H9 (cell line): Measurements from ENCODE around the gene PRUNE2. TPM values are rescaled to one million over a fixed set of nuclear protein-coding genes. Genes with fewer than 3 reads are reported as not detected.

Source experiments
- DNase-seq: peaks from one replicate; pipeline ENCODE4 v3.0.0-alpha.2; 2017
- H2AFZ ChIP-seq: one replicate; pipeline ENCODE4 v1.6.1; 2013; ENCODE audit warnings: mild to moderate bottlenecking, low read length, control low read depth, moderate library complexity
- H2AK5ac ChIP-seq: 2 replicates; pipeline ENCODE4 v1.6.1; 2013; ENCODE audit warnings: low read length, control low read depth, mixed read lengths; ENCODE audit not compliant: insufficient read length
- H2BK120ac ChIP-seq: one replicate; pipeline ENCODE4 v1.6.1; 2013; ENCODE audit warnings: low read depth, mild to moderate bottlenecking, low read length, control low read depth, inconsistent platforms; ENCODE audit not compliant: poor library complexity, severe bottlenecking
- H2BK12ac ChIP-seq: 2 replicates; pipeline ENCODE4 v1.6.1; 2013; ENCODE audit warnings: low read length, control low read depth, mixed read lengths, low read depth; ENCODE audit not compliant: insufficient read length
- H2BK15ac ChIP-seq: 2 replicates; pipeline ENCODE4 v1.6.1; 2013; ENCODE audit warnings: low read depth, low read length, control low read depth
- H2BK20ac ChIP-seq: one replicate; pipeline ENCODE4 v1.6.1; 2013; ENCODE audit warnings: low read depth, mild to moderate bottlenecking, low read length, control low read depth, inconsistent platforms; ENCODE audit not compliant: poor library complexity, severe bottlenecking
- H2BK5ac ChIP-seq: 2 replicates; pipeline ENCODE4 v1.6.1; 2013; ENCODE audit warnings: low read length, control low read depth, mixed read lengths; ENCODE audit not compliant: insufficient read length
- H3K14ac ChIP-seq: 2 replicates; pipeline ENCODE4 v1.6.1; 2013; ENCODE audit warnings: low read length, control low read depth; ENCODE audit not compliant: insufficient read depth
- H3K18ac ChIP-seq: 2 replicates; pipeline ENCODE4 v1.6.1; 2013; ENCODE audit warnings: low read depth, mild to moderate bottlenecking, mixed read lengths, low read length, control low read depth; ENCODE audit not compliant: insufficient read length
- H3K23ac ChIP-seq: 2 replicates; pipeline ENCODE4 v1.6.1; 2013; ENCODE audit warnings: low read length, control low read depth, mixed read lengths, low read depth; ENCODE audit not compliant: insufficient read length
- H3K23me2 ChIP-seq: 2 replicates; pipeline ENCODE4 v1.6.1; 2013; ENCODE audit warnings: low read depth, mild to moderate bottlenecking, mixed read lengths, low read length, control low read depth; ENCODE audit not compliant: insufficient read length, poor library complexity, severe bottlenecking
- H3K27ac ChIP-seq: 2 replicates; pipeline ENCODE4 v1.5.1; 2013; ENCODE audit warnings: low read length, control low read depth, mixed read lengths, low read depth; ENCODE audit not compliant: insufficient read length
- H3K27me3 ChIP-seq: 2 replicates; pipeline ENCODE4 v1.6.1; 2013; ENCODE audit warnings: low read length, control low read depth, inconsistent platforms; ENCODE audit not compliant: insufficient read depth
- H3K4ac ChIP-seq: 2 replicates; pipeline ENCODE4 v1.6.1; 2013; ENCODE audit warnings: low read depth, mild to moderate bottlenecking, control low read depth, inconsistent platforms, low read length, moderate library complexity
- H3K4me1 ChIP-seq: 2 replicates; pipeline ENCODE4 v1.6.1; 2013; ENCODE audit warnings: low read length, control low read depth, inconsistent platforms; ENCODE audit not compliant: insufficient read depth
- H3K4me2 ChIP-seq: 2 replicates; pipeline ENCODE4 v1.6.1; 2013; ENCODE audit warnings: low read length, control low read depth, mixed read lengths; ENCODE audit not compliant: insufficient read length, insufficient read depth
- H3K56ac ChIP-seq: 2 replicates; pipeline ENCODE4 v1.6.1; 2013; ENCODE audit warnings: low read depth, mild to moderate bottlenecking, mixed read lengths, low read length, control low read depth; ENCODE audit not compliant: insufficient read length
- H3K79me1 ChIP-seq: 2 replicates; pipeline ENCODE4 v1.6.1; 2013; ENCODE audit warnings: low read depth, mild to moderate bottlenecking, moderate library complexity, low read length, control low read depth, inconsistent platforms; ENCODE audit not compliant: insufficient read depth, poor library complexity, severe bottlenecking
- H3K79me2 ChIP-seq: 2 replicates; pipeline ENCODE4 v1.6.1; 2013; ENCODE audit warnings: low read length, control low read depth, inconsistent platforms; ENCODE audit not compliant: insufficient read depth
- H3K9ac ChIP-seq: 2 replicates; pipeline ENCODE4 v1.6.1; 2013; ENCODE audit warnings: low read length, control low read depth, mixed read lengths; ENCODE audit not compliant: insufficient read length; ENCODE audit errors: extremely low read depth
- H3K9me3 ChIP-seq: one replicate; pipeline ENCODE4 v1.6.1; 2013; ENCODE audit warnings: low read depth, low read length, inconsistent platforms; ENCODE audit not compliant: control insufficient read depth
- H3T11ph ChIP-seq: one replicate; pipeline ENCODE4 v1.6.1; 2013; ENCODE audit warnings: mild to moderate bottlenecking, low read length, control low read depth, inconsistent platforms
- H4K20me1 ChIP-seq: one replicate; pipeline ENCODE4 v1.6.1; 2013; ENCODE audit not compliant: control insufficient read depth, insufficient read length, insufficient read depth
- H4K5ac ChIP-seq: 2 replicates; pipeline ENCODE4 v1.6.1; 2013; ENCODE audit warnings: low read depth, mild to moderate bottlenecking, mixed read lengths, low read length, control low read depth; ENCODE audit not compliant: insufficient read length
- H4K8ac ChIP-seq: replicated peaks from 2 replicates; pipeline ENCODE4 v1.6.1; 2013; ENCODE audit warnings: low read length, control low read depth, mixed read lengths, low read depth; ENCODE audit not compliant: insufficient read length
- H4K91ac ChIP-seq: 2 replicates; pipeline ENCODE4 v1.6.1; 2013; ENCODE audit warnings: low read depth, mild to moderate bottlenecking, moderate library complexity, mixed read lengths, low read length, control low read depth; ENCODE audit not compliant: insufficient read length
- H3K27ac Mint-ChIP-seq, 3 experiments: 2 replicates in 2 of 3; 3 replicates in 1 of 3; pipeline ENCODE4 v1.8.0; 2020 to 2021; ENCODE audit warnings: mixed read lengths in 3 of 3, mild to moderate bottlenecking in 1 of 3, moderate library complexity in 1 of 3
- H3K27me3 Mint-ChIP-seq: 2 replicates; pipeline ENCODE4 v1.8.0; 2021; ENCODE audit warnings: low read depth, mild to moderate bottlenecking, moderate library complexity, mixed read lengths
- H3K36me3 Mint-ChIP-seq, 3 experiments: 2 replicates in 2 of 3; 3 replicates in 1 of 3; pipeline ENCODE4 v1.8.0; 2020 to 2021; ENCODE audit warnings: low read depth in 3 of 3, mixed read lengths in 3 of 3; ENCODE audit not compliant: insufficient read depth in 1 of 3
- H3K4me1 Mint-ChIP-seq, 2 experiments: 2 replicates each; pipeline ENCODE4 v1.8.0; 2020; ENCODE audit warnings: mixed read lengths in 2 of 2
- H3K4me3 Mint-ChIP-seq, 2 experiments: 2 replicates in 1 of 2; 3 replicates in 1 of 2; pipeline ENCODE4 v1.8.0; 2020 to 2021; ENCODE audit warnings: mild to moderate bottlenecking in 2 of 2, mixed read lengths in 2 of 2, moderate library complexity in 1 of 2
- H3K9me3 Mint-ChIP-seq, 2 experiments: 2 replicates in 1 of 2; 3 replicates in 1 of 2; pipeline ENCODE4 v1.8.0; 2020; ENCODE audit warnings: mild to moderate bottlenecking in 2 of 2, mixed read lengths in 2 of 2, moderate library complexity in 1 of 2
- CTCF ChIP-seq: fragments of 200-600 bp; sonication (generic); conservative IDR thresholded peaks from 3 replicates; pipeline ENCODE4 v1.8.0; 2021; ENCODE audit warnings: antibody characterized with exemption, mild to moderate bottlenecking
- WGBS: extraction: QIAGEN DNeasy Blood & Tissue Kit; methylation state at CpG from one replicate; pipeline ENCODE4 v1.1.7; 2013; ENCODE audit warnings: missing lambda C conversion rate, low lambda C conversion rate, mixed read lengths; ENCODE audit not compliant: insufficient read length; ENCODE audit errors: extremely low coverage; 5-methylcytosine and 5-hydroxymethylcytosine counted together
- total RNA-seq: library from RNA; stranded (reverse); gene quantifications from 2 replicates; pipeline ENCODE4 v1.2.1, GENCODE V29; 2021

The PRUNE2 gene
- total RNA-seq, 1 experiment from 2014 or later = 12.1 TPM

GRCh38 chr9:76686756-76687155 lies 219.2 kb downstream of the PRUNE2 start:
- no peak overlapping the region for H4K91ac ChIP-seq
- no peak overlapping the region for H3K56ac ChIP-seq
- H4K5ac ChIP-seq = no peak overlapping the region
- H3K79me1 ChIP-seq = no peaks in the 10 kb centered on the region
- Mint-ChIP-seq H3K9me3 (no peaks in the 10 kb centered on the region; a peak in 1 of 5 replicates), H3K27me3 (peaks cover 38% of the 10 kb centered on the region), H3K36me3 (no peaks in the 10 kb centered on the region), H3K4me3 (no peak overlapping the region), H3K4me1 (peaks cover 24 to 32% of the 10 kb centered on the region in 2 experiments), H3K27ac (no peak overlapping the region)
- no peak overlapping the region for H2BK5ac ChIP-seq
- no peaks in the 10 kb centered on the region for H4K20me1 ChIP-seq
- H2BK15ac ChIP-seq = no peak overlapping the region
- no peak overlapping the region for H2AFZ ChIP-seq
- H2BK20ac ChIP-seq = no peak overlapping the region
- H3K9me3 ChIP-seq = no peaks in the 10 kb centered on the region
- no peak overlapping the region for H2BK120ac ChIP-seq
- no peak for TF ChIP-seq CTCF
- H3K4me1 ChIP-seq = no peaks in the 10 kb centered on the region
- no peak overlapping the region for H2AK5ac ChIP-seq
- H3K27me3 ChIP-seq = peaks cover 6% of the 10 kb centered on the region; the same call in 1 of the 2 replicates
- no peak overlapping the region for H3K23ac ChIP-seq
- H4K8ac ChIP-seq = no peak overlapping the region
- no CpG with 5 or more reads among the region's 4 CpGs for WGBS
- H2BK12ac ChIP-seq = no peak overlapping the region
- no peaks in the 10 kb centered on the region for H3K23me2 ChIP-seq
- no peak overlapping the region for H3K9ac ChIP-seq
- H3K27ac ChIP-seq = no peak overlapping the region
- H3K18ac ChIP-seq = no peak overlapping the region
- H3K4ac ChIP-seq = no peak overlapping the region
- H3K14ac ChIP-seq = no peak overlapping the region
- H3K4me2 ChIP-seq = no peak overlapping the region
- no peaks in the 10 kb centered on the region for H3K79me2 ChIP-seq
- H3T11ph ChIP-seq = no peak overlapping the region
- no peak for DNase-seq
